Measurements from ENCODE around the gene C1orf226.

C1orf226 gene

GRCh38 chr1:162359523-162360236, 21.8 kb upstream of the C1orf226 start:
- H3K27me3 Mint-ChIP-seq: peaks cover 32 to 41% of the 10 kb centered on the region in 2 donors
- H3K4me3 Mint-ChIP-seq: no peak overlapping the region
- H3K27ac Mint-ChIP-seq: no peak overlapping the region
- H3K9me3 Mint-ChIP-seq: no peaks in the 10 kb centered on the region
- DNase-seq: no peak
- no peak for ATAC-seq (replicated peaks)
- H3K4me1 Mint-ChIP-seq: peaks cover 5 to 10% of the 10 kb centered on the region in 2 donors
- no peaks in the 10 kb centered on the region for H3K36me3 Mint-ChIP-seq

- H3K4me1 Mint-ChIP-seq: peaks cover 5 to 10% of the 10 kb centered on the region in 2 donors
- DNase-seq (no peak), ATAC-seq (replicated peaks) (no peak)
- H3K36me3 Mint-ChIP-seq: no peaks in the 10 kb centered on the region
- peaks cover 31 to 47% of the 10 kb centered on the region in 2 donors for H3K27me3 Mint-ChIP-seq
- no peak overlapping the region for H3K27ac Mint-ChIP-seq
- H3K4me3 Mint-ChIP-seq: no peak overlapping the region
- no peaks in the 10 kb centered on the region for H3K9me3 Mint-ChIP-seq
These were observed 21.2 kb upstream of the C1orf226 start for GRCh38 chr1:162360237-162360873.

GRCh38 chr1:162360874-162361260, 20.7 kb upstream of the C1orf226 start:
- no peak for DNase-seq
- Mint-ChIP-seq H3K9me3 (no peaks in the 10 kb centered on the region), H3K27me3 (peaks cover 28 to 48% of the 10 kb centered on the region in 2 donors), H3K27ac (no peak overlapping the region), H3K36me3 (no peaks in the 10 kb centered on the region), H3K4me3 (no peak overlapping the region), H3K4me1 (peaks cover 5 to 10% of the 10 kb centered on the region in 2 donors)
- no peak for ATAC-seq (replicated peaks)

- no peaks in the 10 kb centered on the region for H3K9me3 Mint-ChIP-seq
- H3K27me3 Mint-ChIP-seq: peaks cover 28 to 48% of the 10 kb centered on the region in 2 donors
- no peak overlapping the region for H3K27ac Mint-ChIP-seq
- no peak overlapping the region for H3K4me3 Mint-ChIP-seq
- DNase-seq: no peak
- no peaks in the 10 kb centered on the region for H3K36me3 Mint-ChIP-seq
- peaks cover 5 to 10% of the 10 kb centered on the region in 2 donors for H3K4me1 Mint-ChIP-seq
- peak; percentile 52 to 55 for ATAC-seq (replicated peaks)
These were observed 20.2 kb upstream of the C1orf226 start for GRCh38 chr1:162361349-162361748.

- DNase-seq (no peak), ATAC-seq (replicated peaks) (no peak)
- Mint-ChIP-seq H3K36me3 (no peaks in the 10 kb centered on the region), H3K27ac (no peak overlapping the region), H3K9me3 (no peaks in the 10 kb centered on the region), H3K27me3 (peaks cover 16 to 32% of the 10 kb centered on the region in 2 donors), H3K4me3 (no peak overlapping the region), H3K4me1 (peaks cover 5 to 10% of the 10 kb centered on the region in 2 donors)
These were observed 17.7 kb upstream of the C1orf226 start for GRCh38 chr1:162363823-162364222.

- Mint-ChIP-seq H3K27ac (no peak overlapping the region), H3K36me3 (no peaks in the 10 kb centered on the region), H3K4me1 (peaks cover 5 to 10% of the 10 kb centered on the region in 2 donors), H3K27me3 (peaks cover 16 to 32% of the 10 kb centered on the region in 2 donors), H3K4me3 (no peak overlapping the region), H3K9me3 (no peaks in the 10 kb centered on the region)
- DNase-seq (no peak), ATAC-seq (replicated peaks) (no peak)
These were observed 17.0 kb upstream of the C1orf226 start for GRCh38 chr1:162364498-162364897.

- no peak for DNase-seq
- H3K9me3 Mint-ChIP-seq: no peaks in the 10 kb centered on the region
- ATAC-seq (replicated peaks): no peak
- no peak overlapping the region for H3K27ac Mint-ChIP-seq
- H3K27me3 Mint-ChIP-seq: peaks cover 16 to 27% of the 10 kb centered on the region in 2 donors
- H3K36me3 Mint-ChIP-seq: no peaks in the 10 kb centered on the region
- H3K4me3 Mint-ChIP-seq: no peak overlapping the region
- peaks cover 5 to 10% of the 10 kb centered on the region in 2 donors for H3K4me1 Mint-ChIP-seq
These were observed 16.1 kb upstream of the C1orf226 start for GRCh38 chr1:162365284-162366020.

- peaks cover 5 to 10% of the 10 kb centered on the region in 2 donors for H3K4me1 Mint-ChIP-seq
These were observed 15.4 kb upstream of the C1orf226 start for GRCh38 chr1:162366149-162366548.

GRCh38 chr1:162366671-162367070, 14.9 kb upstream of the C1orf226 start:
- H3K27ac Mint-ChIP-seq: no peak overlapping the region
- H3K27me3 Mint-ChIP-seq: peaks cover 16 to 25% of the 10 kb centered on the region in 2 donors
- no peaks in the 10 kb centered on the region for H3K36me3 Mint-ChIP-seq
- H3K4me1 Mint-ChIP-seq: peaks cover 3 to 6% of the 10 kb centered on the region in 2 donors
- H3K9me3 Mint-ChIP-seq: no peaks in the 10 kb centered on the region
- peak overlapping the region in 1 of 2 donors; percentile 31 for H3K4me3 Mint-ChIP-seq
- ATAC-seq (replicated peaks) (no peak), DNase-seq (no peak)

More at GRCh38 chr1:162366149-162366548, 15.4 kb upstream of the C1orf226 start:
- Mint-ChIP-seq H3K27ac (no peak overlapping the region), H3K27me3 (peaks cover 16 to 25% of the 10 kb centered on the region in 2 donors), H3K36me3 (no peaks in the 10 kb centered on the region), H3K9me3 (no peaks in the 10 kb centered on the region), H3K4me3 (no peak overlapping the region)
- ATAC-seq (replicated peaks) (no peak), DNase-seq (no peak)

GRCh38 chr1:162367073-162367472, 14.5 kb upstream of the C1orf226 start:
- Mint-ChIP-seq H3K36me3 (no peaks in the 10 kb centered on the region), H3K27ac (peak overlapping the region; percentile 26), H3K4me1 (peaks cover 0 to 2% of the 10 kb centered on the region in 2 donors), H3K9me3 (no peaks in the 10 kb centered on the region), H3K27me3 (peaks cover 16 to 25% of the 10 kb centered on the region in 2 donors), H3K4me3 (peak overlapping the region in 1 of 2 donors; percentile 31)
- DNase-seq: no peak
- no peak for ATAC-seq (replicated peaks)

- DNase-seq: no peak
- no peak overlapping the region for H3K4me3 Mint-ChIP-seq
- H3K4me1 Mint-ChIP-seq: no peaks in the 10 kb centered on the region
- peaks cover 14 to 22% of the 10 kb centered on the region in 2 donors for H3K27me3 Mint-ChIP-seq
- H3K9me3 Mint-ChIP-seq: no peaks in the 10 kb centered on the region
- no peak for ATAC-seq (replicated peaks)
- no peak overlapping the region for H3K27ac Mint-ChIP-seq
- no peaks in the 10 kb centered on the region for H3K36me3 Mint-ChIP-seq
These were observed 13.8 kb upstream of the C1orf226 start for GRCh38 chr1:162367772-162368171.

- Mint-ChIP-seq H3K27ac (no peak overlapping the region), H3K27me3 (peaks cover 7 to 15% of the 10 kb centered on the region in 2 donors), H3K9me3 (no peaks in the 10 kb centered on the region), H3K4me3 (no peak overlapping the region), H3K4me1 (no peaks in the 10 kb centered on the region), H3K36me3 (no peaks in the 10 kb centered on the region)
- DNase-seq (no peak), ATAC-seq (replicated peaks) (no peak)
These were observed 13.1 kb upstream of the C1orf226 start for GRCh38 chr1:162368451-162368850.

- H3K4me3 Mint-ChIP-seq: no peak overlapping the region
- H3K9me3 Mint-ChIP-seq: no peaks in the 10 kb centered on the region
- no peaks in the 10 kb centered on the region for H3K36me3 Mint-ChIP-seq
- no peak for DNase-seq
- no peaks in the 10 kb centered on the region for H3K4me1 Mint-ChIP-seq
- H3K27ac Mint-ChIP-seq: no peak overlapping the region
- H3K27me3 Mint-ChIP-seq: peaks cover 0 to 6% of the 10 kb centered on the region in 2 donors
- no peak for ATAC-seq (replicated peaks)
These were observed 12.0 kb upstream of the C1orf226 start for GRCh38 chr1:162369571-162369970.

GRCh38 chr1:162370161-162370560, 11.4 kb upstream of the C1orf226 start:
- Mint-ChIP-seq H3K4me3 (no peak overlapping the region), H3K27ac (no peak overlapping the region), H3K27me3 (peaks cover 0 to 3% of the 10 kb centered on the region in 2 donors), H3K4me1 (no peaks in the 10 kb centered on the region), H3K9me3 (no peaks in the 10 kb centered on the region), H3K36me3 (no peaks in the 10 kb centered on the region)
- no peak for DNase-seq
- ATAC-seq (replicated peaks): no peak
